Thyroid gland (tissue), 4 donors: ENCODE measurements around the gene EIF1.

ENCODE experiments used
- POLR2A ChIP-seq, 2 donors: fragments of 450-650 bp; IDR thresholded peaks; one replicate each; pipeline ENCODE4 v1.6.1; 2017; ENCODE audit warnings: antibody characterized with exemption in 2 of 2, mild to moderate bottlenecking in 2 of 2, moderate library complexity in 1 of 2
- TF ChIP-seq, protein P1 (sequence below), 6 experiments: fragments of 200-600 bp in 3 of 6; fragments of 450-650 bp in 3 of 6; sonication (generic) in 3 of 6; IDR thresholded peaks; one replicate each; pipeline ENCODE4 v1.5.1; 2016 to 2019; ENCODE audit warnings: antibody characterized with exemption in 6 of 6, mild to moderate bottlenecking in 2 of 6, inconsistent platforms in 1 of 6, moderate library complexity in 1 of 6

DNA sequence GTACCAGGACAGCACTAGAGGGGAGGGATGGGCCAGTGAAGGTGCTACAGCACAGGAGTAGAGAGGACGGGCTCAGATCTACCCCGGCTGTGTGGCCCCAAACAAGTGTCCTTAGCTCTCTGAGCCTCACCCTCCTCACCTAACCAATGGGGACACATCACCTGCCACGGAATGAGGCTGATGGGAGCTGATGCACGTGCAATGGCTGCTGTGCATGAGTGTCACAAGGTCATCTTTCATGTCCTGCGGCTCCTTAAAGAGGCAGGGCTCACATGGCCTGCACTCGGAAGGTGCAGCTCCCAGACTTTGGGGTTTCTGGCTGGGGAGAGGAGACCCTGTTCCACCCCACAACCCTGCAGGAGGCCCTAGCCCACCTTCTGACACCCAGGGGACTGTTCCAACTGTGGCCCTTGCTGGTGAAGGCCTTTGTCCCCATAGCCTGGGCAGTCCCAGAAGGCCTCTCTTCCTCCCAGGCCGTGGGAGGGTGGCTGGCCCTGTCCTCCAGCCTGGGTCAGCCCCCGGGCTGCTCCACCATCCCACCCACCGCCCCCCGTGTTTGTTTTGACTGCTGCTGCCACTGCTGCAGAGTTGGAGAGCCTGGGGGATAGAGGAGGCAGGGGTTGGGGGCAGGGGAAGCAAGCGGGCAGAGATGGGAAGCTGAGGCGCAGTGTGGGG, 35.3 kb downstream of the EIF1 start:
- no peak for TF ChIP-seq POLR2A (IDR thresholded peaks at IDR 0.05)
- TF ChIP-seq, protein P1, sequence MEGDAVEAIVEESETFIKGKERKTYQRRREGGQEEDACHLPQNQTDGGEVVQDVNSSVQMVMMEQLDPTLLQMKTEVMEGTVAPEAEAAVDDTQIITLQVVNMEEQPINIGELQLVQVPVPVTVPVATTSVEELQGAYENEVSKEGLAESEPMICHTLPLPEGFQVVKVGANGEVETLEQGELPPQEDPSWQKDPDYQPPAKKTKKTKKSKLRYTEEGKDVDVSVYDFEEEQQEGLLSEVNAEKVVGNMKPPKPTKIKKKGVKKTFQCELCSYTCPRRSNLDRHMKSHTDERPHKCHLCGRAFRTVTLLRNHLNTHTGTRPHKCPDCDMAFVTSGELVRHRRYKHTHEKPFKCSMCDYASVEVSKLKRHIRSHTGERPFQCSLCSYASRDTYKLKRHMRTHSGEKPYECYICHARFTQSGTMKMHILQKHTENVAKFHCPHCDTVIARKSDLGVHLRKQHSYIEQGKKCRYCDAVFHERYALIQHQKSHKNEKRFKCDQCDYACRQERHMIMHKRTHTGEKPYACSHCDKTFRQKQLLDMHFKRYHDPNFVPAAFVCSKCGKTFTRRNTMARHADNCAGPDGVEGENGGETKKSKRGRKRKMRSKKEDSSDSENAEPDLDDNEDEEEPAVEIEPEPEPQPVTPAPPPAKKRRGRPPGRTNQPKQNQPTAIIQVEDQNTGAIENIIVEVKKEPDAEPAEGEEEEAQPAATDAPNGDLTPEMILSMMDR (IDR thresholded peaks at IDR 0.05) = no peak
